ENCODE results near the gene EBI3. TPM values are rescaled to one million over a fixed set of nuclear protein-coding genes. Genes with fewer than 3 reads are reported as not detected.
"Not testable (repeated sequence)": the region's sequence is repeated elsewhere in the genome, so short reads cannot be mapped to it uniquely, and the experiment has no call there.

The EBI3 gene
- total RNA-seq, 2 experiments from 2014 or later: 7.8 to 11.8 TPM

DNA sequence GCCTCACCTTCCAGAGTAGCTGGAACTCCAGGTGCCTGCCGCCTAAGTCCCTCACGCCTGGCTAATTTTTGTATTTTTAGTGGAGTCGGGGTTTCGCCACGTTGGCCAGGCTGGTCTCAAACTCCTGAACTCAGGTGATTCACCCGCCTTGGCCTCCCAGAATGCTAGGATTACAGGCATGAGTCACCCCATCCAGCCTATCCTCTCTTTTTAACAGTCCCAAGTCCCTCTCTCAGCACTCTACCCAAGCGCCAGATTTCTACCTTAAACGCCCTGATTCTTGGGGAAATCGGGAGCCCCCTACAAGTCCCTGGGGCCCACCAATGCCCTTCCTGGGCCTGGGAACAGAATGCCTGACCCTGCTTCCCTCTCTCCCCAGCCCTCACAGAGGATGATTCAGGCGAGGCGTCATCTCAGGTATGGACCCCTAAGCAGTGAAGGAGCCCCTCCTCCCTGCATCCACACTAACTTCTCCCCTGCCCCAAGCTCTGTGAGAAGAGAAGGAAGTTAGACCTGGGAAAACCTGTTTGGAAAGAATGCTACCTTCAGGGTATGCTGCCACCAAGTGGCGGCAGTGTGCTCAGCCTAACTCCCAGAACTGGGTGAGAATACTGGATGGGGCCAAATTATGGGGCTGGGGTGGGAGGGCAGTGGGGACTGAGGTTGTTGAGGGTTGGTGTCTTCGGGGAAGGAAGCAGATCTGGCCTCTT is 20.8 kb upstream of the EBI3 start:
- CTCF ChIA-PET: interaction anchor here (0.7 to 1.3 kb wide), 5 partner anchors 49 to 379 kb away, joined by 3 to 6 read pairs (median 3); no protein-coding TSS in a partner anchor
- no peak overlapping the region for H3K27ac Mint-ChIP-seq
- peaks cover 2% of the 10 kb centered on the region for H3K4me1 Mint-ChIP-seq (ENCODE audit: low read depth)
- no peaks in the 10 kb centered on the region for H3K9me3 Mint-ChIP-seq
- H3K27me3 Mint-ChIP-seq (ENCODE audit: low read depth): no peaks in the 10 kb centered on the region
- intact Hi-C loops (cut with micrococcal nuclease): no loop called here
- H3K4me3 Mint-ChIP-seq: no peak overlapping the region
- H3K36me3 Mint-ChIP-seq (ENCODE audit: low read depth): no peaks in the 10 kb centered on the region
- no peak for DNase-seq

DNA sequence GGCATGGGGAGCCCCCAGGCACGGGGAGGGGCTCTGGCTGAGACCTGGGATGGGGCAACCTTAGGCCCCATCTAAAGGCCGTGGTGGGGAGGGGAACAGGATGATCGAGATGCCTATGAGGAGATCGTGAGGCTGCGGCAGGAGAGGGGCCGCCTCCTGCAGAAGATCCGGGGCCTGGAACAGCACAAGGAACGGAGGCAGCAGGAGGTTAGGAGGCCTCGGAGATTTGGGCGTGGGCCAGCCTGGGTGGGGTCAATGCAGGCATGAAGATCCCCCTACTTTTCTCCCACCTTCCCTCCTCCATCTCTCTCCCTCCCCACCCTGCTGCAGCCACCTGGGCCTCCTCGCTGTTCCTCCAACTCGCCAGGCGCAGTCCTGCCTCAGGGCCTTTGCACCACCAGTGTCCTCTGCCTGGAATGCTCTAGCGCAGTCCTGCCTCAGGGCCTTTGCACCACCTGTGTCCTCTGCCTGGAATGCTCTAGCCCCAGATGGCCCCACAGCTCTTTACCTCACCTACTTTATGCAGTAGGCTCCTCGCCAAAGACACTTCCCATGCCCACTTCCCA is 19.1 kb upstream of the EBI3 start:
- H3K27ac Mint-ChIP-seq: no peak overlapping the region
- CTCF ChIA-PET: interaction anchor here (0.7 kb wide), 1 partner anchor 1193 kb away, joined by 4 read pairs; no protein-coding TSS in a partner anchor
- no peaks in the 10 kb centered on the region for H3K9me3 Mint-ChIP-seq
- no peak overlapping the region for H3K4me3 Mint-ChIP-seq
- H3K4me1 Mint-ChIP-seq (ENCODE audit: low read depth): no peaks in the 10 kb centered on the region
- no peak for DNase-seq
- H3K36me3 Mint-ChIP-seq (ENCODE audit: low read depth): no peaks in the 10 kb centered on the region
- intact Hi-C loops (cut with micrococcal nuclease): no loop called here
- no peaks in the 10 kb centered on the region for H3K27me3 Mint-ChIP-seq (ENCODE audit: low read depth)

DNA sequence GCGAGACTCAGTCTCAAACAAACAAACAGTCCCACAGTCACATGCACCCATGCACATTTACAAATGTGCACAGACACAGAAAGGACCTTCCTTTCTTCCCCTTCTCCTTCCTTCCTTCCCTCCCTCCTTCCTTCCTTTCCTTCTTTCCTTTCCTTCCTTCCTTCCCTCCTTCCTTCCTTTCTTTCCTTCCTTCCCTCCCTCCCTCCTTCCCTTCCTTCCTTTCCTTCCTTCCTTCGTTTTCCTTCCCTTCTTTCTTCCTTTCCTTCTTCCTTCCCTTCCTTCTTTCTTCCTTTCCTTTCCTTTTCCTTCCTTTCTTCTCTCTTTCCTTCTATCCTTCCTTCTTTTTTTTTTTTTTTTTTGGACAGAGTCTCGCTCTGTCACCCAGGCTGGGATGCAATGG is 16.2 kb upstream of the EBI3 start:
- CTCF ChIA-PET: interaction anchor here (1.9 kb wide), 1 partner anchor 13 kb away, joined by 4 read pairs; no protein-coding TSS in a partner anchor
- intact Hi-C loops (cut with micrococcal nuclease): no loop called here
- Mint-ChIP-seq H3K4me3 (no peak overlapping the region), H3K4me1 (ENCODE audit: low read depth) (no peaks in the 10 kb centered on the region), H3K27me3 (ENCODE audit: low read depth) (no peaks in the 10 kb centered on the region), H3K27ac (no peak overlapping the region), H3K9me3 (no peaks in the 10 kb centered on the region), H3K36me3 (ENCODE audit: low read depth) (no peaks in the 10 kb centered on the region)
- DNase-seq: no peak

DNA sequence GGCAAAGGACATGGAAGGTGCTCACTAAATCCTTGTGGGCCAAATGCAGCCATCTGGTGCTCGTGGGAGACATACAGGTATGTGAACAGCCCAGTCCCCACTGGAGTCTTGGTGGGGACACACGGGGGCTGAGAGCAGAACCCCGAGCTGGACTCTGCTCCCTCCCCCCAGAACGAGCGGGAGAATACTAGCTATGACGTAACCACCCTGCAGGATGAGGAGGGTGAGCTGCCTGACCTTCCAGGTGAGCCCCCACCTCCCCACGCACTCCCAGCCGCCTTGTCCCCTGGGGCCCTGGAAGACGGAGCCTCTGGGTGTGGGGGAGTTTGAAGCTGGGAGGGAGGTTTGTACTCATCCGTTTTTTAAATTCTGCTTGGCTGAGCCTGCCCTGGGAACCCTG is 13.5 kb upstream of the EBI3 start:
- no peaks in the 10 kb centered on the region for H3K4me1 Mint-ChIP-seq (ENCODE audit: low read depth)
- H3K27ac Mint-ChIP-seq: no peak overlapping the region
- no peaks in the 10 kb centered on the region for H3K9me3 Mint-ChIP-seq
- H3K4me3 Mint-ChIP-seq: no peak overlapping the region
- DNase-seq: no peak
- intact Hi-C loops (cut with micrococcal nuclease): no loop called here
- CTCF ChIA-PET: no interaction called here
- no peaks in the 10 kb centered on the region for H3K27me3 Mint-ChIP-seq (ENCODE audit: low read depth)
- no peaks in the 10 kb centered on the region for H3K36me3 Mint-ChIP-seq (ENCODE audit: low read depth)

DNA sequence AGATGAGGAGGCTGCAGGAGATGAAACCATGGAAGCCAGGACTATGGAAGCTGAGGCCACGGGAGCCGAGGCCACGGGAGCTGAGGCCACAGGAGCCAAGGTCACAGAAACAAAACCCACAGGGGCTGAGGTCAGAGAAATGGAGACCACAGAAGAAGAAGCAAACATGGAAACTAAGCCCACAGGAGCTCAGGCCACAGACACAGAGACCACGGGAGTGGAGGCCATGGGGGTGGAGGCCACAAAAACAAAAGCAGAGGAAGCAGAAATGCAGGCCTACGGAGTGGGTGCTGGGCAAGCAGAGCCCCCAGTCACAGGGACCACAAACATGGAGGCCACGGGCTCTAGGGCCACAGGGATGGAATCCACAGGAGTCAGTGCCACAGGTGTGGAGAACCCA is 12.5 kb upstream of the EBI3 start:
- Mint-ChIP-seq H3K4me1 (ENCODE audit: low read depth) (no peaks in the 10 kb centered on the region), H3K9me3 (no peaks in the 10 kb centered on the region), H3K36me3 (ENCODE audit: low read depth) (no peaks in the 10 kb centered on the region), H3K4me3 (no peak overlapping the region), H3K27ac (no peak overlapping the region), H3K27me3 (ENCODE audit: low read depth) (no peaks in the 10 kb centered on the region)
- CTCF ChIA-PET: no interaction called here
- intact Hi-C loops (cut with micrococcal nuclease): no loop called here
- no peak for DNase-seq

DNA sequence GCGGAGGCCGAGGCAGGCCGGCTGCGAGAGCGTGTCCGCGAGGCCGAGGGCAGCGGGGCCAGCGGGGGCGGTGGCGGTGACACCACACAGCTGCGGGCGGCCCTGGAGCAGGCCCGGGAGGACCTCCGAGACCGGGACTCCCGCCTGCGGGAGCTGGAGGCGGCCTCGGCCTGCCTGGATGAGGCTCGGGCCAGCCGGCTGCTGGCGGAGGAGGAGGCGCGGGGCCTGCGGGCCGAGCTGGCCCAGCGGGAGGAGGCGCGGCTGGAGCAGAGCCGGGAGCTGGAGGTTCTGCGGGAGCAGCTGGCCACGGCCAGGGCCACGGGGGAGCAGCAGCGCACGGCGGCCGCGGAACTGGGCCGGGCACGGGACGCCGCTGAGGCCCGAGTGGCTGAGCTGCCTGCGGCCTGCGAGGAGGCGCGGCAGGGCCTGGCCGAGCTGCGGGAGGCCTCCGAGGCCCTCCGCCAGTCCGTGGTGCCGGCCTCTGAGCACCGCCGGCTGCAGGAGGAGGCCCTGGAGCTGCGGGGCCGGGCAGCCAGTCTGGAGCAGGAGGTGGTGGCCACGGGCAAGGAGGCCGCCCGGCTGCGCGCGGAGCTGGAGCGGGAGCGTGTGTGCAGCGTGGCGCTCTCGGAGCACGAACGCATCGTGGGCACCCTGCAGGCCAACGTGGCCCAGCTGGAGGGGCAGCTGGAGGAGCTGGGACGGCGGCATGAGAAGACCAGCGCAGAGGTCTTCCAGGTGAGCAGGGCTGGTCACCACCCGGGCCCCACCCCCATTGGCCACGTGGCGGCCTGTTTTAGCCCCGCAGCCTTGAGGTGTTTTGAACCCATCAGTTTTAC is 11.7 kb upstream of the EBI3 start:
- Mint-ChIP-seq H3K36me3 (ENCODE audit: low read depth) (no peaks in the 10 kb centered on the region), H3K9me3 (no peaks in the 10 kb centered on the region), H3K27me3 (ENCODE audit: low read depth) (no peaks in the 10 kb centered on the region), H3K4me1 (ENCODE audit: low read depth) (no peaks in the 10 kb centered on the region), H3K27ac (no peak overlapping the region), H3K4me3 (no peak overlapping the region)
- CTCF ChIA-PET: no interaction called here
- intact Hi-C loops (cut with micrococcal nuclease): no loop called here
- DNase-seq: no peak

DNA sequence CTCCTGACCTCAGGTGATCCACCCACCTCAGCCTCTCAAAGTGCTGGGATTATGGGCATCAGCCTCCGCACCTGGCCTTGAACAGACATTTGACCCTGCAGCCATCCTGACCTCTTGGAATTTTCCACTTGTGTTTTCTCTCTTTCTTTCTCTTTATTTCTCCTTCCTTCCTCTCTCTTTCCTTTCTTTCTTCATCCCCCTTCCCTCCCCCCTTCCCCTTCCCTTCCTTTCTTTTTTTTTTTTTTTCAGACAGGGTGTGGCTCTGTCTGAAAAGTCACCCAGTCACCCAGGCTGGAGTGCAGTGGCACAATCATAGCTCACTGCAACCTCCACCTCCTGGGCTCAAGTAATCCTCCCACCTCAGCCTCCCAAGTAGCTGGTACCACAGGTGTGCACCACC is 10.8 kb upstream of the EBI3 start:
- CTCF ChIA-PET: interaction anchor here (0.7 kb wide), 2 partner anchors 86 to 212 kb away, joined by 3 to 4 read pairs; no protein-coding TSS in a partner anchor
- H3K27me3 Mint-ChIP-seq (ENCODE audit: low read depth); intact Hi-C loops (cut with micrococcal nuclease); H3K9me3 Mint-ChIP-seq; DNase-seq; H3K27ac Mint-ChIP-seq; H3K4me3 Mint-ChIP-seq; H3K36me3 Mint-ChIP-seq (ENCODE audit: low read depth); H3K4me1 Mint-ChIP-seq (ENCODE audit: low read depth): not testable (repeated sequence)

DNA sequence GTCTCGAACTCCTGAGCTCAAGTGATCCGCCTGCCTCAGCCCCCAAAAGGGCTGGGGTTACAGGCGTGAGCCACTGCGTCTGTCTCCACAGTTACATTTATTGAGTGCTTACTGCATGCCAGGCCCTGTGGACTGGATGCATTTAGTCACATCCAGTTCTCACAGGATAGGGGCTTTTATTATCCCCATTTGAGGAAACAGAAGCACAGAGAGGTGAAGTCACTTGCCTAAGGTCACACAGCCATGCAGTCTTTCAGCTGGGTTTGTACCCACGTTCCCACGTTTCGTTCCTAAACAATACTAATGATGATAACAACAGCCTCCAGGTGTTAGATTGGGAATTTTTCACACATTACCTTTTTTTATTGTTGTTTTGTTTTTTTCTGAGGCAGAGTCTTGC is 9.1 kb upstream of the EBI3 start:
- DNase-seq: no peak
- H3K27ac Mint-ChIP-seq: no peak overlapping the region
- no peak overlapping the region for H3K4me3 Mint-ChIP-seq
- intact Hi-C loops (cut with micrococcal nuclease): no loop called here
- H3K27me3 Mint-ChIP-seq (ENCODE audit: low read depth): no peaks in the 10 kb centered on the region
- H3K9me3 Mint-ChIP-seq: no peaks in the 10 kb centered on the region
- CTCF ChIA-PET: interaction anchor here (1.6 kb wide), 1 partner anchor 47 kb away, joined by 3 read pairs; no protein-coding TSS in a partner anchor
- no peaks in the 10 kb centered on the region for H3K36me3 Mint-ChIP-seq (ENCODE audit: low read depth)
- no peaks in the 10 kb centered on the region for H3K4me1 Mint-ChIP-seq (ENCODE audit: low read depth)

DNA sequence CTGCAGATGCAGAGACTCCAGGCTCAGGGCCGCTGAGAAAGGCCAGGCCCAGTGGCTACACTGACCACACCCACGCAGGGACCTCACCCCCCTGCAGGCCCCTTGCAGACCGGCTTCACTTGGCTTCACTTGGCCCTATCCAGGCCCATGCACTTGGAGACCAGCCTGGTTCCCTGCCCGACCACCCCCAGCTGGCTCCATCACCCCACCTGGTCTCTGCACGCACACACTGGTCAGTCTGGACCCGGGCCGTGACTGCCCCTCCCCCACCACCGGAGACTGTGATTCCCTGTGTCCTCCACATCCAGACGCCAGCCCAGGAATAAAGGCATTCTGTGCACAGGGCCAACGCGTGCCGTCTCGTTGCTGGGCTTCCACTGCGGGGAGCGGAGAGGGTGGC is 4.9 kb upstream of the EBI3 start:
- H3K27ac Mint-ChIP-seq: no peak overlapping the region
- H3K27me3 Mint-ChIP-seq (ENCODE audit: low read depth): no peaks in the 10 kb centered on the region
- no peaks in the 10 kb centered on the region for H3K9me3 Mint-ChIP-seq
- peaks cover 3% of the 10 kb centered on the region for H3K4me1 Mint-ChIP-seq (ENCODE audit: low read depth)
- H3K36me3 Mint-ChIP-seq (ENCODE audit: low read depth): no peaks in the 10 kb centered on the region
- H3K4me3 Mint-ChIP-seq: no peak overlapping the region
- no peak for DNase-seq
- intact Hi-C loops (cut with micrococcal nuclease): no loop called here
- CTCF ChIA-PET: no interaction called here

DNA sequence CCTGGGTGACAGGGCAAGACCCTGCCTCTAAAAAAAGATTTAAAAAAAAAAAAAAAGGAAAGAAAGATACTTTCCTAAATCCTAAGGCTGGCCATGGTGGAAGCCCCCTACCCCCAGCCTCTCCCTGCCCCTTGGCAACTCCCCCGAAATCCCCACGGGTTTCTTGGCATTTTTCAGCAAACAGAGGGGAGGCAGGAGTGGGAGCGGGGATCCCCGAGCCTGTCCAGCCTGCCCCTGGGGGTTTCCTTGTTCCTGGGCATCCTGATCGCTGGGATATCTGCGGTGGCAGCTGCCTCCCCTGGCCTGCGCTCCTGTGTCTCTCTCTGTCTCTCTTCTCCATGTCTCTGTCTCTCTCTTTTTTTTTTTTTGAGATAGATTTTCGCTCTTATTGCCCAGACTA is 3.4 kb upstream of the EBI3 start:
- Mint-ChIP-seq H3K9me3 (no peaks in the 10 kb centered on the region), H3K4me1 (ENCODE audit: low read depth) (peaks cover 5% of the 10 kb centered on the region), H3K27me3 (ENCODE audit: low read depth) (no peaks in the 10 kb centered on the region), H3K27ac (no peak overlapping the region), H3K4me3 (no peak overlapping the region), H3K36me3 (ENCODE audit: low read depth) (no peaks in the 10 kb centered on the region)
- intact Hi-C loops (cut with micrococcal nuclease): no loop called here
- no peak for DNase-seq
- CTCF ChIA-PET: interaction anchor here (0.7 kb wide), 1 partner anchor 242 kb away, joined by 3 read pairs; no protein-coding TSS in a partner anchor

DNA sequence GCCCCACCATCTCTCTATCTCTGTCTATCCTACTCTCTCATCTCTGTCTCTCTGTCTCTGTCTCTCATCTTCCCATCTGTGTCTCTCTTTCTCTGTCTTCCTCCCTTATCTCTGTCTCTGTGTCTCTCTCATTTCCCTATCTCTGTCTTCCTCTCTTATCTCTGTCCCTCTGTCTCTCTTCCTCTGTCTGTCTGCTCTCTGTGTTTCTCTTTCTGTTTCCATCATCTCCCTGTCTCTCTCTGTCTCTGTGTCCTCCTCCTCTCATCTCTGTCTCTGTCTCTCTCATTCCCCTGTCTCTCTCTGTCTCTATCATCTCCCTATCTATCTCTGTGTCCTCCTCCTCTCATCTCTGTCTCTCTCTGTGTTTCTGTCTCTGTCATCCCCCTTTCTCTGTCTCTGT is 1.6 kb upstream of the EBI3 start:
- CTCF ChIA-PET: no interaction called here
- Mint-ChIP-seq H3K27ac (no peak overlapping the region), H3K36me3 (ENCODE audit: low read depth) (no peaks in the 10 kb centered on the region), H3K4me1 (ENCODE audit: low read depth) (peaks cover 5% of the 10 kb centered on the region), H3K9me3 (no peaks in the 10 kb centered on the region), H3K27me3 (ENCODE audit: low read depth) (no peaks in the 10 kb centered on the region), H3K4me3 (no peak overlapping the region)
- no peak for DNase-seq
- intact Hi-C loops (cut with micrococcal nuclease): no loop called here

DNA sequence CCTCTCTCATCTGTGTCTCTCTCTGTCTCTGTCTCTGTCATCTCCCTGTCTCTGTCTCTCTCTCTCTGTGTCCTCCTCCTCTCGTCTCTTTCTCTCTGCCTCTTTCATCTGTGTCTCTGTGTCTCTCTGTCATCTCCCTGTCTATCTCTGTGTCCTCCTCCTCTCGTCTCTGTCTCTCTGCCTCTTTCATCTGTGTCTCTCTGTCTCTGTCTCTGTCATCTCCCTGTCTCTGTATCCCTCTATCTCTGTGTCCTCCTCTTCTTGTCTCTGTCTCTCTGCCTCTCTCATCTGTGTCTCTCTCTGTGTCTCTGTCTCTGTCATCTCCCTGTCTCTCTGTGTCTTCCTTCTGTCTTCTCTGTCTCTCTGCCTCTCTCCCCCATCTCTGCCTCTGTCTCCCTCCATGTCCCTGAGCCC is 551 bp upstream of the EBI3 start:
- no peaks in the 10 kb centered on the region for H3K36me3 Mint-ChIP-seq (ENCODE audit: low read depth)
- no peak overlapping the region for H3K4me3 Mint-ChIP-seq
- H3K9me3 Mint-ChIP-seq: no peaks in the 10 kb centered on the region
- no peak for DNase-seq
- H3K27ac Mint-ChIP-seq: no peak overlapping the region
- intact Hi-C loops (cut with micrococcal nuclease): loop anchor here (1.0 kb wide), 1 partner anchor 19 kb away; the partner anchor contains the start of gene YJU2
- peaks cover 7% of the 10 kb centered on the region for H3K4me1 Mint-ChIP-seq (ENCODE audit: low read depth)
- CTCF ChIA-PET: no interaction called here
- H3K27me3 Mint-ChIP-seq (ENCODE audit: low read depth): peaks cover 6% of the 10 kb centered on the region

Data from activated naive CD4-positive, alpha-beta T cell treated with anti-CD3 and anti-CD28 coated beads for 36 hours (primary cell).